ENCODE data around the gene OR1S1.
"Not testable (repeated sequence)": the region's sequence is repeated elsewhere in the genome, so short reads cannot be mapped to it uniquely, and the experiment has no call there.

OR1S1 gene

DNA sequence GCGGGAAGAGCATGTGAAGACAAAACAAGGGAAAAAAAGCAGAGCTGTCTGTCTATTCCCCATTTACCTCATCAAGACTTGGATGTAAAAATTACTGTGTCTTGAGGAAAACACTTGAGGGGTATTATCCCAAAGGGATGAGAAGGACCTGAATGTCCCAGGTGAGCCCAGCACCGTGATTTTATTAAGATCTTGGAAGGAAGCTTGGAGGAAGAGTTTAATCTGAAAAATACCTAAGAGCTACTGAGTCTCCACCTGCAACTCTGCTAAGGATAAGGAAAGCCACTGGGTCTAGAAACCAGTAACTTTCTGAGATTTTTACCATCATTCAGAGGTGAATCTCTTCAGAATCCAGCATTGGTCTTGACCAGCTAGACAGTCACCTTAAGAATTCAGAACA lies at the start of gene OR1S1:
Gene OR1S1 (plus strand): TSS at position 301 of the 400 bp plus-strand sequence.
- peaks cover 21% of the 10 kb centered on the region for H3K9me3 Mint-ChIP-seq
- H3K4me3 Mint-ChIP-seq; H3K36me3 Mint-ChIP-seq (ENCODE audit: low read depth); H3K27ac Mint-ChIP-seq; intact Hi-C loops (cut with micrococcal nuclease); H3K27me3 Mint-ChIP-seq; H3K4me1 Mint-ChIP-seq (ENCODE audit: low read depth): not testable (repeated sequence)

DNA sequence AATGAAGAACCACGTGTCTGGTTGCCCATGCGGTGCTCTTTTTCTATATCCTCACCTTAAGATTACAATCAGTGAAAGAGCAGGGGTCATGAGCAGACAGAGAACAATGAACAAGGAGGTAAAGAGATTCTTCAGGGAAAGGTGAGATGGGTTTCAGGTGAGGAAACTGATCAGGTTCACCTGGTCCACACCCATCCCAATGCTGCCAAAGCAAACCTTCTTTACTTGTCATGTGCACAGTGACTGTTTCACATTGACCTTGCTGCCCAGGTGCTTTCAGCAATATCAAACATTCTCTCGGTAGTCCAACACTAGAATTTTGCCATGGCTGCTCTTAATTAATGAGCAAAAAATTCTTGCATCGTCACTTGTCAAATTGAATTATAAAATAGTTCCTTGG lies 48.1 kb upstream of the OR1S1 start:
- Mint-ChIP-seq H3K4me3 (no peak overlapping the region), H3K27me3 (no peaks in the 10 kb centered on the region), H3K27ac (no peak overlapping the region), H3K4me1 (ENCODE audit: low read depth) (no peaks in the 10 kb centered on the region), H3K36me3 (ENCODE audit: low read depth) (no peaks in the 10 kb centered on the region), H3K9me3 (no peaks in the 10 kb centered on the region)
- intact Hi-C loops (cut with micrococcal nuclease) = no loop called here

DNA sequence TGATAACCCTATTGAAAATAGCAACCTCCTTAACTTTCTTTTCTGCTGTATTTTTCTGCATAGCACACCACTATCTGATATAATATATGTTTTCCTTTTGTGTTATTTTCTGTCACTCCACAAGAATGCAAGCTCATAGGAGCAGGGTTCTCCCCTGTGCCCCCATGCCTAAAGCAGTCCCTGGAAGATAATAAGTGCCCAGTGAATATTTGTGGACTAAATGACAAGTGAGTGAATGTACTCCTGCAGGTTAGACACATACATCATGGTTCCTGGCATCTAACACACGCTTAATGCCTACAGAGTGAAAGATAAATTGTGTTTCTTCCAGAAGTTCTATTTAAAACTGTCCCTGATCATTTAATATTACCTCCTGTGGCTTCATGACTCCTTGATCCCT lies 47.5 kb upstream of the OR1S1 start:
- Mint-ChIP-seq H3K4me1 (ENCODE audit: low read depth) (no peaks in the 10 kb centered on the region), H3K27ac (no peak overlapping the region), H3K36me3 (ENCODE audit: low read depth) (no peaks in the 10 kb centered on the region), H3K27me3 (no peaks in the 10 kb centered on the region), H3K4me3 (no peak overlapping the region), H3K9me3 (no peaks in the 10 kb centered on the region)
- intact Hi-C loops (cut with micrococcal nuclease) = no loop called here

DNA sequence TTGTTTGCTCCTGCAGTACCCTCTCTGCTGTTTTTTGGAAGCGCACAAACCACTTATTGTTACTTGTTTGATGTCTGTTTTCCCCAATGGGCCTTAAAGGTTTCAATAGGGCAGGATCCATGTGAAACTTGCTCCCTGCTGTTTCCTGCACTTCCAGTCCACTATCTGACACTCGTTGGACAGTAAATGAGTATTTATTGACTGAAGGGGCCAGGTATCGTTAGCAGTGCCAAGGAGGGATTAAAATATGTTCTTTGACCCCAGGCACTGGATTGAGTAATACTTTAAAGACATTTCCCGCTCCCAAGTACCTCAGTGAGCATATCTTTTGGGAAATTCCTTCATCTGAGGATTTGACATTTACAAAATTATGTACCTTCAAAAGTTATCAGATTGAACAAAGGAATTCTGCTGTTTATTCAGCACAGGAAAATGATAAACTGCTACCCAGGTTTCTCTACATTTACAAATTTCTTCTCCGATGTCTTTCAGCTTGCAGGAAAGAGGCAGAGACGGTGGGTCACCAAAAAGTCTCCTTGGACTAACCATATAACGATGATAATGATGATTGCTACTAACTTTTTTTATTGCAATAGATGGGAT lies 46.9 kb upstream of the OR1S1 start:
- no peak overlapping the region for H3K27ac Mint-ChIP-seq

DNA sequence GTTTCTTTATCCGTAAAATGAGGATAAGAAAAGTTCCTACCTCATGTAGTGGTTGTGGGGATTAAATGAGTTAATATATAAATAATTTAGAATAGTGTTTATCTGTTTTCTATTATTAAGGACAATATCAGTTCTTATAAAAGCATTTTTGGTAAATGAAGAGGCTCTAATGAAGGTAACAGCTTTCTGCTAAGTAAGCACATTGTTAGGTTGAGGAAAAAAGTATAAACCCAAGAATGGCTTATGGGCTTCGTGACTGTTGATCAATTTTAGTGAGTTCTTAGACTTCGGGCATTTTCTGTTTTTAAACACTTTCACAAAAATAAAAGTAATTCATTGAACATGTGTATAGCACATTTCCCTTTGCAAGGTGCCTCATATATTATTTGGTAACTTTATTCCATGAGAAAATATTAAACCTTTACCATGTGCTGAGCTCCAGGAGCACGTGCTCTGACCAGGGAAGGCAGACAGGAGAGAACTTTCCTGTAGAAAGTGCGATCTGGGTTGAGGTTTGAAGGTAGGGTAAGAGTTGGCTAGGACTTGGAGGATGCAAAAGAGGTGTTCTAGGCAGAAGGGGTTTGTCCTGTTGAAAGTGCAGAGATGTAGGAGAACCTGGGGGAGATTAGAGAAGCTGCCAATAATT lies 35.0 kb upstream of the OR1S1 start:
- H3K27ac Mint-ChIP-seq = no peak overlapping the region
- peaks cover 10% of the 10 kb centered on the region for H3K9me3 Mint-ChIP-seq
- no peak overlapping the region for H3K4me3 Mint-ChIP-seq
- H3K36me3 Mint-ChIP-seq (ENCODE audit: low read depth) = no peaks in the 10 kb centered on the region
- no peaks in the 10 kb centered on the region for H3K4me1 Mint-ChIP-seq (ENCODE audit: low read depth)
- intact Hi-C loops (cut with micrococcal nuclease) = no loop called here
- H3K27me3 Mint-ChIP-seq = no peaks in the 10 kb centered on the region

More for the DNA sequence above, 46.9 kb upstream of the OR1S1 start:
- Mint-ChIP-seq H3K4me3 (no peak overlapping the region), H3K36me3 (ENCODE audit: low read depth) (no peaks in the 10 kb centered on the region), H3K4me1 (ENCODE audit: low read depth) (no peaks in the 10 kb centered on the region), H3K27me3 (no peaks in the 10 kb centered on the region), H3K9me3 (no peaks in the 10 kb centered on the region)
- intact Hi-C loops (cut with micrococcal nuclease) = no loop called here

DNA sequence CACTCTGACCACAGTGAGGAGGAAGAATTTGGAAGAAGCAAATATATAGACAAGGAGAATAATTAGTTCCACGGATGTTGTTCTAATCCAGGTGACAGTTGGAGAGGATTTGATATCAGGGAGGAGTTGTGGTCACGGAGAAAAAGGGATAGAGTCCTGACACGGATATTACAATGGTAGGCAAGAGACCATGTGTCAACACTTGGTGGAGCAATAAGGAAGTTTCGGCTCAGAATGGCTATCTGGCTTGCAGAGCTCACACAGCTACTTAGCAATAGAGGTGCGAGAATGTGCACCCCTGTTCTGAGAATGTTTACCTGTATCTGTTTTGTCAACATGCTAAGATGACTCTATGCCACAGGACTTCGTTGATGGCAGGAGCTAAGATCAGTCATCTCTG lies 34.1 kb upstream of the OR1S1 start:
- no peaks in the 10 kb centered on the region for H3K27me3 Mint-ChIP-seq
- intact Hi-C loops (cut with micrococcal nuclease) = no loop called here
- H3K9me3 Mint-ChIP-seq = peaks cover 10% of the 10 kb centered on the region
- H3K4me1 Mint-ChIP-seq (ENCODE audit: low read depth) = no peaks in the 10 kb centered on the region
- H3K4me3 Mint-ChIP-seq = no peak overlapping the region
- H3K36me3 Mint-ChIP-seq (ENCODE audit: low read depth) = no peaks in the 10 kb centered on the region
- no peak overlapping the region for H3K27ac Mint-ChIP-seq

DNA sequence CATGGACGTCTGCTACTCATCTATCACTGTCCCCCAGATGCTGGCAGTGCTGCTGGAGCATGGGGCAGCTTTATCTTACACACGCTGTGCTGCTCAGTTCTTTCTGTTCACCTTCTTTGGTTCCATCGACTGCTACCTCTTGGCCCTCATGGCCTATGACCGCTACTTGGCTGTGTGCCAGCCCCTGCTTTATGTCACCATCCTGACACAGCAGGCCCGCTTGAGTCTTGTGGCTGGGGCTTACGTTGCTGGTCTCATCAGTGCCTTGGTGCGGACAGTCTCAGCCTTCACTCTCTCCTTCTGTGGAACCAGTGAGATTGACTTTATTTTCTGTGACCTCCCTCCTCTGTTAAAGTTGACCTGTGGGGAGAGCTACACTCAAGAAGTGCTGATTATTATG lies 32.9 kb upstream of the OR1S1 start:
- intact Hi-C loops (cut with micrococcal nuclease) = no loop called here
- Mint-ChIP-seq H3K36me3 (ENCODE audit: low read depth) (no peaks in the 10 kb centered on the region), H3K27ac (no peak overlapping the region), H3K4me3 (no peak overlapping the region), H3K9me3 (peaks cover 10% of the 10 kb centered on the region), H3K4me1 (ENCODE audit: low read depth) (no peaks in the 10 kb centered on the region), H3K27me3 (no peaks in the 10 kb centered on the region)

DNA sequence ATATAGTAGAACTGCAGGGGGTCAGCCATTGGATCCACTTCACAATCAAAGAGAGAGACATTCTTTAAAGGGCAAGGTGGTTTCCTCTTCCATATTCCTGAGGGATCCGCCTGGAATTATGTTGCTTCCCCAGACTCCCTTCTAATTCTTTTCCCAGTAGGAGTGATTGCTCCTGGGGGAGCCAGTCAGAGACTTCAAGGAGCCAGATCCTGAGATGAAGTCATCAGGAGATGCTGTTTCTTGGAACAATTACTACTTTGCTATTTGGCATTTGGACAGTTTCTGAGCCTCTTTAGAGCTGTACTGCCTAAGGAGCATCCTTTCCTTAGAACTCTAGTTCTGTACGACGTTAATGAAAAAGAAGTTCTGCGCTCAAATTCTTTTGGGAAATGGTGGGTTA lies 25.6 kb upstream of the OR1S1 start:
- no peaks in the 10 kb centered on the region for H3K4me1 Mint-ChIP-seq (ENCODE audit: low read depth)
- H3K4me3 Mint-ChIP-seq = no peak overlapping the region
- no peaks in the 10 kb centered on the region for H3K9me3 Mint-ChIP-seq
- no peaks in the 10 kb centered on the region for H3K36me3 Mint-ChIP-seq (ENCODE audit: low read depth)
- H3K27ac Mint-ChIP-seq = no peak overlapping the region
- intact Hi-C loops (cut with micrococcal nuclease) = no loop called here
- H3K27me3 Mint-ChIP-seq = no peaks in the 10 kb centered on the region

DNA sequence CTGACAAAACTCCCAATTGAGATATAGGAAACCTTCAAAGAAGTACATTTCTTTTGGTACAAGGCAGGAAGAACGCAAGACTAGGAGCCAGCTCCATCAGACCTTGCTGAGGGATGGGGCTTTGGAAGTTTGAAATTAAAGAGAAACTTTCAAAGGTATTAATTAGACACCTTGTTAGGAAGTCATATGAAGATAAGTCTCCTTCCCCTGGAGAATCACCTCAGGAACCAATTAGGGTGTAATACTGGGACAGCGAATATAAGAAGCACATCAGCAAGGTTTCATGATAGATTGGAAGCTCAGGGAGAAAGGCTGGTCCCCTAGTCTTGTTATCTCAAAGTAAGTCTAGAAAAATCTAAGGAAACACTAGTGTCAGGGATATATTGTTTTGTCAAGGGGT lies 23.8 kb upstream of the OR1S1 start, which contains the start of gene OR9Q2:
Gene OR9Q2 (plus strand): TSS at position 301 of the 400 bp plus-strand sequence. CDS start 1,421 bp downstream, outside the sequence.
- Mint-ChIP-seq H3K4me3 (no peak within 1 kb of the TSS), H3K27ac (no peak within 1 kb of the TSS), H3K27me3 (no peaks in the 10 kb centered on the region), H3K36me3 (ENCODE audit: low read depth) (no peaks in the 10 kb centered on the region), H3K4me1 (ENCODE audit: low read depth) (no peaks in the 10 kb centered on the region), H3K9me3 (no peaks in the 10 kb centered on the region)
- intact Hi-C loops (cut with micrococcal nuclease) = no loop called here

DNA sequence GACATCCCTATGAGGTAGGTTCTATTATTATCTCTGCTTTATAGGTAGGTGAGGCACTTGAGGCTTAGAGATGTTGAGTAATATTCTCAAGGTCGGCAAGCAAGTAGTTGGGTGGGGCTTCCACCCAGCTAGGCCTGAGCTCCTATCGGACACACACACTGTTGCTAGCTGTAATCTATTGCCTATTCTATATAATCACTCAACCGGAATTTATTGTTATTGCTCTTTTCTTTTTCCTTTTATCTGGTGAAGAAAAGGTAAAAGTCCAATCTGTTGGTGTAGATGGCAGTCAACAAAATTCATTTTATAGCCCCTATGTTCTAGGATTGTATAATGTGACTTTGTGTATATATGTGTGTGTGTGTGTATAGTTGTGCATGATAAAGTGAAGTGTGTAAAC lies 20.3 kb upstream of the OR1S1 start:
- no peak overlapping the region for H3K4me3 Mint-ChIP-seq
- H3K27ac Mint-ChIP-seq = no peak overlapping the region
- no peaks in the 10 kb centered on the region for H3K27me3 Mint-ChIP-seq
- peaks cover 4% of the 10 kb centered on the region for H3K9me3 Mint-ChIP-seq
- H3K4me1 Mint-ChIP-seq (ENCODE audit: low read depth) = no peaks in the 10 kb centered on the region
- intact Hi-C loops (cut with micrococcal nuclease) = no loop called here
- H3K36me3 Mint-ChIP-seq (ENCODE audit: low read depth) = no peaks in the 10 kb centered on the region

DNA sequence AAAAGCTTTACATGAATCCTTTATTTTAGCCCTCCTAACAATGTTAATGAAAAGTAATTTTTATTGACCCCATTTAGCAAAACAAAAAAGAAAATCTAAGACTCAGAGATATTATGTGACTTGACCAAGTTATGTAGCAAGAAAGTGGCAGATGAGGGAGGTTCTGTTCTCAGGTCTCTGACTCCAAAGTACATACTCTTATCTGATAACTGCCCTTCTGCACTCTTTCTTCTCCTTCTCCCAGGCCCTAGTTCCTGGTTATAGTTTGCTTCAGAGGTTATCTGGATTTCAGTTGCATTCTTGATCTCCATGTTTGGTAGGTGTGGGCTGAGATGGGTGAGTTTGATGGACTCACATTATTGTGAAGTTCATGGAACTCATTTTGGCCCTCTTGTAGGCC lies 19.1 kb upstream of the OR1S1 start:
- H3K27me3 Mint-ChIP-seq = no peaks in the 10 kb centered on the region
- peaks cover 15% of the 10 kb centered on the region for H3K9me3 Mint-ChIP-seq
- no peak overlapping the region for H3K27ac Mint-ChIP-seq
- H3K4me1 Mint-ChIP-seq (ENCODE audit: low read depth) = no peaks in the 10 kb centered on the region
- intact Hi-C loops (cut with micrococcal nuclease) = no loop called here
- no peaks in the 10 kb centered on the region for H3K36me3 Mint-ChIP-seq (ENCODE audit: low read depth)
- H3K4me3 Mint-ChIP-seq = no peak overlapping the region

DNA sequence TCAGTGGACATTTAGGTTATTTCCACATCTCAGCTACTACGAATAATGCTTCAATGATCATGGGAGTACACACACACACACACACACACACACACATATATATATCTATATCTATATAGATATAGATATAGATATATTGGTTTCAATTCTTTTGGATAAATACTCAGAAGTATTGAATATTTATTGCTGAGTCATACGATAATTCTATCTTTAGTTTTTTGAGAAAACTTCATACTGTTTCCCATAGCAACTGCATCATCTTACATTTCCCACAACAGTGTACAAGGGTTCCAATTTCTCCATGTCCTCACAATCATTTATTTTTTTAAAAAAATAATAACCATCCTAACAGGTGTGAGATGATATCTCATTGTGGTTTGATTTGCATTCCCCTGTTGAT lies 16.6 kb upstream of the OR1S1 start:
- Mint-ChIP-seq H3K27me3 (no peaks in the 10 kb centered on the region), H3K4me3 (no peak overlapping the region), H3K9me3 (peaks cover 25% of the 10 kb centered on the region), H3K4me1 (ENCODE audit: low read depth) (no peaks in the 10 kb centered on the region), H3K27ac (no peak overlapping the region), H3K36me3 (ENCODE audit: low read depth) (no peaks in the 10 kb centered on the region)
- intact Hi-C loops (cut with micrococcal nuclease) = no loop called here

DNA sequence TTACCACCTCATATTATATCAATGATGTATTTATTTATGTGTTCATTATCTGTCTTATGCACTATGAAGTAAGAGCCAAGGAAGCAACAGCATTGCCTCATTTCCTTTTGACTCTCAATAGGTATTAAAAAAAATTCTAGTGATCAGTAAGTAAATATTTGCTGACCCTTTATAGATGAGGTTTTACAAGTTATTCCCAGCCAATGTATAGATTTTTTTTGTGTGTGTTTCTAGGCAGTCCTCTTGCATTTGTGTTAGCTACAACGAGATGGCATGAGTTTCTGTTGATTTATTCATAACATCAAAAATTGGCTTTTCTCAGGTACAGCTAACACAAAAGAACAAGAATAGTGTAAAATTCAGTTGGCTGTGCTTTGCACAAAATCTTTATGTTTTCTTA lies 13.2 kb upstream of the OR1S1 start:
- Mint-ChIP-seq H3K4me3 (no peak overlapping the region), H3K9me3 (peaks cover 39% of the 10 kb centered on the region), H3K36me3 (ENCODE audit: low read depth) (no peaks in the 10 kb centered on the region), H3K4me1 (ENCODE audit: low read depth) (no peaks in the 10 kb centered on the region), H3K27me3 (no peaks in the 10 kb centered on the region), H3K27ac (no peak overlapping the region)
- intact Hi-C loops (cut with micrococcal nuclease) = no loop called here

DNA sequence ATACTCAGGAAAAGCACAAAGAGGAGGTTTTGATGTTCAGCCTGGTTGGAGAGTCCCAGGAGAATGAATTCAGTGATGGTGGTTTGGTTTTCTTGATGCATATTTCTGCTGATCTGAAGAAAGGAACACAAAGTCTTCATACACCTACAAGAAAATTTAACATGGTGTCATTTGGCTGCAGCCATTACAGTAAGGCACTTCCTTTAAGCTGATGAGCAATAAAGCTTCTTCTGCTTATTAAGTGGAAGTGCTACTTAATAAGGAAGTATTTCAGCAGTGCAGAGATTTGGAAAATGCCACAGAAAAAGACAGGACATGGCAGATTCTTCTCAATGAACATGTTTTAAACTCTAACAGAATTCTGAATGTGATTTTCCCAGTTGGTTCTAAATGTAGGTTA lies 8.5 kb upstream of the OR1S1 start, which contains the start of gene OR1S2:
Gene OR1S2 (minus strand): TSS at position 101 of the 400 bp plus-strand sequence. CDS start 0 bp downstream, at position 101.
- Mint-ChIP-seq H3K4me3 (no peak within 1 kb of the TSS), H3K4me1 (ENCODE audit: low read depth) (no peaks in the 10 kb centered on the region), H3K36me3 (ENCODE audit: low read depth) (no peaks in the 10 kb centered on the region), H3K9me3 (peaks cover 17% of the 10 kb centered on the region), H3K27me3 (no peaks in the 10 kb centered on the region), H3K27ac (no peak within 1 kb of the TSS)
- intact Hi-C loops (cut with micrococcal nuclease) = no loop called here

DNA sequence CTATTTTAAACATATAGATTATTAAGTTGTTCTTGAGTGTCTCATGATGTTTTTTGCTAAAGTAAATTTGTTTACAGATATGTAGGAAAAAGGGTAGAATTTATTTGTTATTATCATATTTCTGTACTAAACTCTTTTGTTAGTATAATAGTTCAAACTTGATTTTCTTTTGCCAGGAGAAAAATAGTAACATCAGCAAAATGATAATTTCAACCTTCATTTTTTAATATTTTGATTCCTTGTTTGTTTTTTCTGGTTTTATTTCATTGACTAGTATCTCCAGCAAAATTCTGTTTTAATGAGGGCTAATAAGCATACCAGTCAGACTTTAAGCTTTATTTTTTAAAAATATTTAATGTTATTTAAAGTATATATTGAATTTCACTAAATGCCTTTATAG lies 4.0 kb downstream of the OR1S1 start:
- Mint-ChIP-seq H3K4me1 (ENCODE audit: low read depth) (no peaks in the 10 kb centered on the region), H3K27me3 (no peaks in the 10 kb centered on the region), H3K4me3 (no peak overlapping the region)

More for the DNA sequence above, 4.0 kb downstream of the OR1S1 start:
- H3K36me3 Mint-ChIP-seq (ENCODE audit: low read depth) = no peaks in the 10 kb centered on the region
- intact Hi-C loops (cut with micrococcal nuclease) = no loop called here
- H3K27ac Mint-ChIP-seq = no peak overlapping the region
- H3K9me3 Mint-ChIP-seq = peaks cover 21% of the 10 kb centered on the region

Measured in dendritic cell treated with granulocyte-macrophage colony-stimulating factor and Interleukin-4, amounts not matched to agents 40 ng/mL and 50 ng/mL, for 4 days (primary cell).